TTC549 (cell line): ENCODE measurements around the gene CA5A.
"Not testable (repeated sequence)": the region's sequence is repeated elsewhere in the genome, so short reads cannot be mapped to it uniquely, and the experiment has no call there.

Experiments
- FAIRE-seq: peaks from 2 replicates; lab custom pipeline; 2012; peaks lifted over from hg19 to GRCh38; lab: Jason Lieb, UNC

CA5A gene

GRCh38 chr16:87947356-87948118 is 11.2 kb upstream of the CA5A start:
- no peak for FAIRE-seq

GRCh38 chr16:87946596-87947347 is 10.4 kb upstream of the CA5A start:
- FAIRE-seq: no peak

- no peak for FAIRE-seq
Measured at GRCh38 chr16:87945351-87946042, 9.2 kb upstream of the CA5A start.

GRCh38 chr16:87942680-87943079 is 6.4 kb upstream of the CA5A start:
- no peak for FAIRE-seq

GRCh38 chr16:87939562-87940423 is 3.5 kb upstream of the CA5A start:
- no peak for FAIRE-seq

- no peak for FAIRE-seq
Measured at GRCh38 chr16:87938412-87938949, 2.2 kb upstream of the CA5A start.

GRCh38 chr16:87937231-87937542 is 858 bp upstream of the CA5A start:
- not testable (repeated sequence) for FAIRE-seq

- not testable (repeated sequence) for FAIRE-seq
Measured at GRCh38 chr16:87936016-87936374, 334 bp downstream of the CA5A start.

GRCh38 chr16:87934752-87935425 is 1.4 kb downstream of the CA5A start:
- FAIRE-seq: not testable (repeated sequence)

GRCh38 chr16:87933140-87933495 is 3.2 kb downstream of the CA5A start:
- FAIRE-seq: no peak

GRCh38 chr16:87932475-87933139 is 3.7 kb downstream of the CA5A start:
- not testable (repeated sequence) for FAIRE-seq

- FAIRE-seq: no peak
Measured at GRCh38 chr16:87931504-87931903, 4.8 kb downstream of the CA5A start.

- no peak for FAIRE-seq
Measured at GRCh38 chr16:87930456-87930855, 5.9 kb downstream of the CA5A start.

- no peak for FAIRE-seq
Measured at GRCh38 chr16:87929986-87930385, 6.3 kb downstream of the CA5A start.

- no peak for FAIRE-seq
Measured at GRCh38 chr16:87927195-87927562, 9.2 kb downstream of the CA5A start.

GRCh38 chr16:87926246-87927194 is 9.8 kb downstream of the CA5A start:
- FAIRE-seq: no peak

GRCh38 chr16:87924811-87925670 is 11.3 kb downstream of the CA5A start:
- no peak for FAIRE-seq

GRCh38 chr16:87924041-87924810 is 12.1 kb downstream of the CA5A start:
- no peak for FAIRE-seq
